HFF-Myc (cell line): ENCODE measurements around the gene ARL3.

Experiments
- DNase-seq: peaks from one replicate; pipeline ENCODE4 v3.0.0-alpha.2; 2011; ENCODE audit warnings: low read depth; ENCODE audit errors: extremely low read depth
- H3K4me3 ChIP-seq: replicated peaks from 2 replicates; pipeline ENCODE4 v1.5.1; 2011; ENCODE audit warnings: low read depth, mild to moderate bottlenecking, control low read depth, low read length
- TF ChIP-seq, protein P1 (sequence below): IDR thresholded peaks from 2 replicates; pipeline ENCODE4 v1.5.1; 2012; ENCODE audit warnings: mild to moderate bottlenecking, low read depth, low read length, control low read depth; ENCODE audit errors: missing control alignments

The ARL3 gene

DNA sequence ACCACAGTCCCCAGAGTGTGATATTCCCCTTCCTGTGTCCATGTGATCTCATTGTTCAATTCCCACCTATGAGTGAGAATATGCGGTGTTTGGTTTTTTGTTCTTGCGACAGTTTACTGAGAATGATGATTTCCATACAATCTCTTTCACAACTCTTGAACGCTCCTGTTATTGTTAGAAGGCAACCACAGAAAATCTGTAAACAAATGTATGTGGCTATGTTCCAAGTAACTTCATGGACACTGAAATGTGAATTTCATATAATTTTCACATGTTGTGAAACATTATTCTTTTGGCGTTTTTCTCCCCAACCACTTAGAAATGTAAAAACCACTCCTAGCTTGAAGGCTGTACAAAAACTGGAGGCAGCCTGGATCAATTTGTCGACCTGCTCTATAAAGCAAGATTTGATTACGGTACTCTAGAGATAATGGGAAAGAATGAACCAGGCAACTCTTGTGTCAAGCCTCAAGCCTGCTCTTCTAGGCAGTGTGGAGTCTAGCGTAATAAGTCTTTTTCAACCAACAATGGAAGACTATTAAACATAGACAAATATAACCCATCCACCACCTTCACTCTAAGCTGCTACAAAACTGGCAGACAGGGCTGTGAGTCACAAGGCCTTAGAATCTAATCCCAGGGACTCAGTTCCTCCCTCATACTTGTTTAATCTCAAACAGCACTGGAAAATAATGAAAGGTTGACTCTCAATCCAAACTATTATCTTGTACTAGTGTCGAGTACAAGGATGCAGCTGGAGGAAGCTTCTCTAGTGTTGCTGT lies 22.7 kb downstream of the ARL3 start:
- no peak overlapping the region for H3K4me3 ChIP-seq
- TF ChIP-seq, protein P1, sequence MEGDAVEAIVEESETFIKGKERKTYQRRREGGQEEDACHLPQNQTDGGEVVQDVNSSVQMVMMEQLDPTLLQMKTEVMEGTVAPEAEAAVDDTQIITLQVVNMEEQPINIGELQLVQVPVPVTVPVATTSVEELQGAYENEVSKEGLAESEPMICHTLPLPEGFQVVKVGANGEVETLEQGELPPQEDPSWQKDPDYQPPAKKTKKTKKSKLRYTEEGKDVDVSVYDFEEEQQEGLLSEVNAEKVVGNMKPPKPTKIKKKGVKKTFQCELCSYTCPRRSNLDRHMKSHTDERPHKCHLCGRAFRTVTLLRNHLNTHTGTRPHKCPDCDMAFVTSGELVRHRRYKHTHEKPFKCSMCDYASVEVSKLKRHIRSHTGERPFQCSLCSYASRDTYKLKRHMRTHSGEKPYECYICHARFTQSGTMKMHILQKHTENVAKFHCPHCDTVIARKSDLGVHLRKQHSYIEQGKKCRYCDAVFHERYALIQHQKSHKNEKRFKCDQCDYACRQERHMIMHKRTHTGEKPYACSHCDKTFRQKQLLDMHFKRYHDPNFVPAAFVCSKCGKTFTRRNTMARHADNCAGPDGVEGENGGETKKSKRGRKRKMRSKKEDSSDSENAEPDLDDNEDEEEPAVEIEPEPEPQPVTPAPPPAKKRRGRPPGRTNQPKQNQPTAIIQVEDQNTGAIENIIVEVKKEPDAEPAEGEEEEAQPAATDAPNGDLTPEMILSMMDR = no peak
- DNase-seq = no peak

DNA sequence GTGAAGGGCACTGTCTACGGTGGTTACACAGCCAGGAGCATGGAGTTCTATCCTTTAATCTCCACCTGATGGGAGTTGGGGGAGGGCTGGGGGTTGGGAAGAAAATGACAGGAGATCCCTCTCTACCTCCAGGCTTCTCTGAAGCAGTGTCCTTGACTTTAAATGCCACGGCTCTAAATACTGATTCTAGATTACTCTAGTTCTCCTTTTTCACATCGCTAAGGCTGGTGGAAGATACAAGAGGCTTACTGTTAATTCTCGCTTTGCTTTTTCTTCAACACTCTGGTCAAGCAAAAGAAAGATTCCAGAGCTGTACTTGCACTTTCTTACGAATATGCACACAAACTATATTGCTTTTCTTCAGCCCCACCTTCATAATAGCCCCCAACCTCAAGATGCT lies 30.5 kb downstream of the ARL3 start:
- no peak for DNase-seq
- no peak overlapping the region for H3K4me3 ChIP-seq
- TF ChIP-seq, protein P1 = no peak

DNA sequence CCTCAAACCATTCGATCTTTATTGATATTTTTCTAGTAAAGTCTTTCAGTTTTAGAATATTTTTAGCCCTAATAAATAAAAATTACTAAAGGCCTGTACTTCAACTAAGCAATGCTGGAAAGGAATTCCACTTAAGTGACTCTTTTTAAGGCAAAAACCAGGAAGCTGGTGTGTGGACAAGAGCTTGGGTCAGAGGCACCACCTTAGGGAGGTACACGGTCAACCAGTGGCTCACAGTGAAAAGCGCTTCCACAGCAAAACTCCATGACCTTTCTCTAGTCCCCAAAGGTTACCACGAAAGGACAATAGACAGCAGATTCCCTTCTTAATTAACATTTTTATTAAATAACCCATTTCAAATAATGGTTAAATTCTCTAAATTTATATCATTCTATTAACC lies 31.2 kb downstream of the ARL3 start:
- TF ChIP-seq, protein P1 = no peak
- no peak overlapping the region for H3K4me3 ChIP-seq
- DNase-seq = no peak

DNA sequence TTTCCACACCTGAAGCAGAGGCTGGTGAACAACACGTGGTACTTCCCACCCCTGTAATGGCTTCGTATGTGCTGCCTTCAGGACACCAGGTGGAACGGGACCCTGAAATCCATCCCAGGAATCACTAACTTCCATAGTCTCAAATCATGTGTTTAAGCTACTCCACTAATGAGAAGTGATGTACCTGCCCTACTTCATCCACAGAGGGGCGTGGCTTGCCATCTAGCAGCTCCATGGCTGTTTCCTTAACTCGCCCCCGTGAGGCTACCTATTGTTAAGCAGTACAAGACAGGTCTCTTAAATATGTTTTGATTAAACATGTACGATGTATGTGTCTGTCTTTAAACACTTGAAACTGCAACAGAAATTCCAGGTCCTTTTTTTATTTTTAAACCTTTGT lies 31.8 kb downstream of the ARL3 start:
- DNase-seq = no peak
- H3K4me3 ChIP-seq = no peak overlapping the region
- TF ChIP-seq, protein P1 = no peak

DNA sequence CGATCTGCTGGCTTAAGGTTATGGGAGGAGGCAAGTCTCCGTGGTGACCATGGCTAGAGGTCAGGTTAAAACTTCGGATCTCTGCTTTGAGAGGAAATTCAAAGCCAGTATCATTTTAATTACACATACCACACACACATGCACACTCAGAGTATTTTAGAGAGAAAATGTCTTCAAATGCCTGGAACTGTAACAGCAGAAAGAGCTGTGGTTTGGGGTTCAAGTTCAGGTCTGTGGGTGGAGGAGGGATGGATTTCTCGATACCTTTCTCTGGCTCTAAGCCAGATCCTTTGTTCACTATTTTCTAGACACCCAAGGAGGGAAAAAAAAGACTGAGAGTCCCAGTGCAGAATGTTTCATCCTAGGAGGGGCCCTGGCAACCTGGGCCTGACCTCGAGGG lies 32.5 kb downstream of the ARL3 start:
- TF ChIP-seq, protein P1 = no peak
- no peak for DNase-seq
- H3K4me3 ChIP-seq = no peak overlapping the region

DNA sequence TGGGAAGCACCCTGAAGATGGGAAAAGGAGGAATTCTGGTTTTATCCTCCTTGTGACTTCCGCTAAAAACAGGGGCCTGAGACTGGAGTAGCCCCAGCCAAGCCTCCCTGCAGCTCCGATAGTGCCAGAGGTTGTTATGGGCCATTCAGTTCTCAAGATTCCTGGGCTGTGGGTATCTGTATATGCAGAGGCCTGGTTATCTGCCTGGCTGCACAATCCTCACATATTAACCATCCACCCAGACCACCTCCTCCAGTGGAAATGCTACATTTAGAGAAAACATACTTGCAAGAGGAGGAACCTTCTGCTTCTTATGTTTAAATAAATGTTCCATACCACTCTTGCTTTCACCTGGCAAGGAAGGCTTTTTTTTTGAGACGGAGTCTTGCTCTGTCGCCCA lies 34.6 kb downstream of the ARL3 start:
- no peak overlapping the region for H3K4me3 ChIP-seq
- no peak for DNase-seq
- TF ChIP-seq, protein P1 = no peak

DNA sequence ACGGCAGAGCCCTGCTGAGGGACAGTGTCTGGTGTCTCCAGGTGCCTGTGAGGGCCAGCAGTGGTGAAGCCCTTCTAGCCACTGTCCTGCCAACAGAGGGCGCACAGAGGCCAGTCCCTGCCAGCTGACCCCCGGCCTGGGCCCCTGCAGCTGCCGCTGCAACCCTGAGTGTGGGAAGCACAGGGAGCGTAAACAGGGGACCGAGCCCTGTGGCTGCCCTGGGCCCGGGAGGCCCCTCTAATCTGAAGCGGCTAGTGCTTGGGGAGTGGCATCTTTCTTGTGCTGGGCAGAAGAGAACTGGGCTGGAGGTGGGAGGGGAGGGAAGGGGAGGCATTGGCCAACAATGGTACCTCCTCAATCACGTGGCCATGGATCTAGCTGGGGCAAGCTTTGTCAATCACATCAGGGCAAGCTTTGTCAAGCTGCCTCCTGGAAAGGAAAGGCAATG lies 35.3 kb downstream of the ARL3 start:
- no peak for DNase-seq
- no peak overlapping the region for H3K4me3 ChIP-seq
- TF ChIP-seq, protein P1 = peak; percentile 75
